Trophoblast cell (in vitro differentiated cells and primary cell): ENCODE measurements around the gene ZC3H12D.
"Not testable (repeated sequence)": the region's sequence is repeated elsewhere in the genome, so short reads cannot be mapped to it uniquely, and the experiment has no call there.

Source experiments
- DNase-seq, 2 donors: peaks; one replicate each; pipeline ENCODE4 v3.0.0-alpha.2; 2016
- H2AFZ ChIP-seq: 2 replicates; pipeline ENCODE4 v1.6.1; 2013; ENCODE audit warnings: low read length, moderate library complexity, mild to moderate bottlenecking; ENCODE audit not compliant: insufficient read depth, poor library complexity
- H2AK5ac ChIP-seq: 2 replicates; pipeline ENCODE4 v1.6.1; 2013; ENCODE audit warnings: mild to moderate bottlenecking, low read length
- H2BK120ac ChIP-seq: 2 replicates; pipeline ENCODE4 v1.6.1; 2013; ENCODE audit warnings: low read length, mild to moderate bottlenecking, moderate library complexity; ENCODE audit not compliant: insufficient read depth, poor library complexity
- H2BK12ac ChIP-seq: 2 replicates; pipeline ENCODE4 v1.6.1; 2013; ENCODE audit warnings: mild to moderate bottlenecking, low read length, moderate library complexity
- H2BK5ac ChIP-seq: 2 replicates; pipeline ENCODE4 v1.6.1; 2013; ENCODE audit warnings: low read length, low read depth, moderate library complexity, mild to moderate bottlenecking; ENCODE audit not compliant: poor library complexity
- H3K14ac ChIP-seq: 2 replicates; pipeline ENCODE4 v1.6.1; 2013; ENCODE audit warnings: mild to moderate bottlenecking, low read length
- H3K18ac ChIP-seq: 2 replicates; pipeline ENCODE4 v1.6.1; 2013; ENCODE audit warnings: mild to moderate bottlenecking, low read length
- H3K23ac ChIP-seq: 2 replicates; pipeline ENCODE4 v1.6.1; 2013; ENCODE audit warnings: low read length
- H3K27ac ChIP-seq: 2 replicates; pipeline ENCODE4 v1.5.1; 2013; ENCODE audit warnings: low read depth, mild to moderate bottlenecking, inconsistent platforms, low read length, moderate library complexity
- H3K27me3 ChIP-seq: 2 replicates; pipeline ENCODE4 v1.6.1; 2013; ENCODE audit warnings: inconsistent platforms, mild to moderate bottlenecking, low read length, moderate library complexity; ENCODE audit not compliant: insufficient read depth
- H3K36me3 ChIP-seq, 2 experiments: 1 replicate in 1 of 2; 2 replicates in 1 of 2; pipeline ENCODE4 v1.6.1; 2013; ENCODE audit warnings: low read length in 2 of 2, mild to moderate bottlenecking in 2 of 2, moderate library complexity in 1 of 2; ENCODE audit not compliant: insufficient read depth in 2 of 2, control insufficient read depth in 1 of 2
- H3K4ac ChIP-seq: 2 replicates; pipeline ENCODE4 v1.6.1; 2013; ENCODE audit warnings: low read depth, mild to moderate bottlenecking, low read length, moderate library complexity
- H3K4me1 ChIP-seq, 2 experiments: 1 replicate in 1 of 2; 2 replicates in 1 of 2; pipeline ENCODE4 v1.6.1; 2013; ENCODE audit warnings: low read length in 2 of 2, mild to moderate bottlenecking in 2 of 2, moderate library complexity in 1 of 2; ENCODE audit not compliant: insufficient read depth in 2 of 2, control insufficient read depth in 1 of 2
- H3K4me2 ChIP-seq: 2 replicates; pipeline ENCODE4 v1.6.1; 2013; ENCODE audit warnings: inconsistent platforms, mild to moderate bottlenecking, low read length, moderate library complexity
- H3K4me3 ChIP-seq: 2 replicates; pipeline ENCODE4 v1.5.1; 2013; ENCODE audit warnings: mild to moderate bottlenecking, low read depth, low read length, inconsistent platforms
- H3K79me1 ChIP-seq: one replicate; pipeline ENCODE4 v1.6.1; 2013; ENCODE audit warnings: low read length
- H3K79me2 ChIP-seq: 2 replicates; pipeline ENCODE4 v1.6.1; 2013; ENCODE audit warnings: low read length, mild to moderate bottlenecking; ENCODE audit not compliant: control insufficient read depth, insufficient read depth, poor library complexity
- H3K9ac ChIP-seq: 2 replicates; pipeline ENCODE4 v1.6.1; 2013; ENCODE audit warnings: mild to moderate bottlenecking, low read length
- H3K9me3 ChIP-seq: 2 replicates; pipeline ENCODE4 v1.6.1; 2013; ENCODE audit warnings: low read depth, mild to moderate bottlenecking, control low read depth, inconsistent platforms, low read length; ENCODE audit not compliant: insufficient read depth
- H4K12ac ChIP-seq: 2 replicates; pipeline ENCODE4 v1.6.1; 2013; ENCODE audit warnings: low read depth, mild to moderate bottlenecking, low read length, moderate library complexity
- H4K8ac ChIP-seq: 2 replicates; pipeline ENCODE4 v1.6.1; 2013; ENCODE audit warnings: low read depth, mild to moderate bottlenecking, low read length, moderate library complexity
- H4K91ac ChIP-seq: one replicate; pipeline ENCODE4 v1.6.1; 2013; ENCODE audit warnings: low read depth, mild to moderate bottlenecking, low read length, moderate library complexity
- WGBS: extraction: QIAGEN DNeasy Blood & Tissue Kit; methylation state at CpG from one replicate; pipeline ENCODE4 v1.1.7; 2013; ENCODE audit warnings: missing lambda C conversion rate; ENCODE audit not compliant: insufficient read length, insufficient coverage; ENCODE audit errors: extremely low coverage; 5-methylcytosine and 5-hydroxymethylcytosine counted together

The ZC3H12D gene

GRCh38 chr6:149463781-149464180 lies 21.0 kb downstream of the ZC3H12D start:
- no peak overlapping the region for H4K91ac ChIP-seq
- no peak overlapping the region for H2BK12ac ChIP-seq
- H4K8ac ChIP-seq = no peak overlapping the region
- no peak overlapping the region for H3K14ac ChIP-seq
- H3K27me3 ChIP-seq = no peaks in the 10 kb centered on the region
- no peaks in the 10 kb centered on the region for H3K79me1 ChIP-seq
- no peak overlapping the region for H2AK5ac ChIP-seq
- no peak overlapping the region for H3K4me3 ChIP-seq
- H3K23ac ChIP-seq = no peak overlapping the region
- no peak overlapping the region for H2BK120ac ChIP-seq
- H3K79me2 ChIP-seq = no peaks in the 10 kb centered on the region
- H3K36me3 ChIP-seq = no peaks in the 10 kb centered on the region
- no peak for DNase-seq
- H3K18ac ChIP-seq = no peak overlapping the region
- no peak overlapping the region for H4K12ac ChIP-seq
- H3K4me2 ChIP-seq = no peak overlapping the region
- H3K9ac ChIP-seq = no peak overlapping the region
- no peak overlapping the region for H2BK5ac ChIP-seq
- H3K27ac ChIP-seq = no peak overlapping the region
- H3K9me3 ChIP-seq = no peaks in the 10 kb centered on the region
- no CpG with 5 or more reads among the region's 4 CpGs for WGBS
- H3K4ac ChIP-seq = no peak overlapping the region
- no peaks in the 10 kb centered on the region for H3K4me1 ChIP-seq
- H2AFZ ChIP-seq = no peak overlapping the region

- H3K27me3 ChIP-seq, H2AK5ac ChIP-seq, H2BK5ac ChIP-seq, H3K79me2 ChIP-seq, H4K12ac ChIP-seq, H3K4ac ChIP-seq, H3K9ac ChIP-seq, H2BK12ac ChIP-seq, H3K9me3 ChIP-seq, H3K79me1 ChIP-seq, H3K23ac ChIP-seq, H3K36me3 ChIP-seq, H3K4me3 ChIP-seq, H3K4me2 ChIP-seq, H3K4me1 ChIP-seq, H3K14ac ChIP-seq, H3K18ac ChIP-seq, H3K27ac ChIP-seq, H4K8ac ChIP-seq, H2AFZ ChIP-seq, H4K91ac ChIP-seq, H2BK120ac ChIP-seq: not testable (repeated sequence)
- WGBS = no CpG with 5 or more reads among the region's 7 CpGs
- peak in 1 of 2 donors; percentile 15 for DNase-seq
Measured at GRCh38 chr6:149462712-149463111, 22.1 kb downstream of the ZC3H12D start.

GRCh38 chr6:149461670-149462069 lies 23.1 kb downstream of the ZC3H12D start:
- Histone ChIP-seq H2AFZ (no peak overlapping the region), H3K36me3 (no peaks in the 10 kb centered on the region), H3K9me3 (no peaks in the 10 kb centered on the region), H3K79me1 (no peaks in the 10 kb centered on the region), H3K9ac (no peak overlapping the region), H3K18ac (no peak overlapping the region), H3K79me2 (no peaks in the 10 kb centered on the region), H3K4me2 (no peak overlapping the region), H4K12ac (no peak overlapping the region), H2AK5ac (no peak overlapping the region), H4K8ac (no peak overlapping the region), H3K4me3 (no peak overlapping the region), H4K91ac (no peak overlapping the region), H3K27me3 (no peaks in the 10 kb centered on the region), H2BK5ac (no peak overlapping the region), H2BK120ac (no peak overlapping the region), H3K23ac (no peak overlapping the region), H2BK12ac (no peak overlapping the region), H3K27ac (no peak overlapping the region), H3K14ac (no peak overlapping the region), H3K4ac (no peak overlapping the region), H3K4me1 (no peaks in the 10 kb centered on the region)
- DNase-seq = no peak
- no CpG with 5 or more reads among the region's 5 CpGs for WGBS

GRCh38 chr6:149460249-149460648 lies 24.6 kb downstream of the ZC3H12D start:
- H4K8ac ChIP-seq, H3K14ac ChIP-seq, H3K79me1 ChIP-seq: not testable (repeated sequence)

More at GRCh38 chr6:149460249-149460648, 24.6 kb downstream of the ZC3H12D start:
- not testable (repeated sequence) for H3K18ac ChIP-seq, H3K79me2 ChIP-seq, DNase-seq, H2BK120ac ChIP-seq, H3K36me3 ChIP-seq, H2BK5ac ChIP-seq, H3K27ac ChIP-seq, H2AK5ac ChIP-seq, H3K4me3 ChIP-seq, H3K4me1 ChIP-seq, H4K12ac ChIP-seq, H3K4me2 ChIP-seq, H3K9ac ChIP-seq, H3K23ac ChIP-seq, H3K4ac ChIP-seq, H2AFZ ChIP-seq, H2BK12ac ChIP-seq, H3K9me3 ChIP-seq, H4K91ac ChIP-seq, H3K27me3 ChIP-seq
- no CpG with 5 or more reads among the region's 3 CpGs for WGBS
